C4-2B (cell line): ENCODE data around the gene RIC3.

Source experiments
- ZFX ChIP-seq: fragments of 450-650 bp; IDR thresholded peaks from 2 replicates; pipeline ENCODE4 v1.6.1; 2017
- TF ChIP-seq, protein P1 (sequence below): fragments of 450-650 bp; conservative IDR thresholded peaks from 2 replicates; pipeline ENCODE4 v1.5.1; 2017; ENCODE audit warnings: mild to moderate bottlenecking

DNA sequence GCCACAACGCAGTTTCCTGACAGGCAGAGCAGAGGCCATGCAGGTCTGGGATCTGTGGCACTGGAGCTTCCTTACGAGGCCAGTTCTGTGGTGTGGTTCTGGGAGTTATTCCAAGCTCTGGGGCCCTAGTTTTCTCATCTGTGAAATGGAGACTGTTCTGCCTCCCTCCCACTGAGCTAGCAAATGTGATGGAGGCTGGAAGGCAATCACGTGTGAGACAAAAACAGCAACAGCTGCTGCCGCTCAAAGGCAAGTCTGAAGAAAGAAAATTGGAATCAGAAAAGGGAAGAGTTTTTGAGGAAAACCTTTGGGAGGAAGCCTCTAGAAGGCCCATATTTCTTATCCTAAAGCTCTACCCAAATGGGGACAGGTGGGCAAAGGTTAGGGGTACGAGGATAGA, 8.3 kb upstream of the RIC3 start:
- TF ChIP-seq, protein P1, sequence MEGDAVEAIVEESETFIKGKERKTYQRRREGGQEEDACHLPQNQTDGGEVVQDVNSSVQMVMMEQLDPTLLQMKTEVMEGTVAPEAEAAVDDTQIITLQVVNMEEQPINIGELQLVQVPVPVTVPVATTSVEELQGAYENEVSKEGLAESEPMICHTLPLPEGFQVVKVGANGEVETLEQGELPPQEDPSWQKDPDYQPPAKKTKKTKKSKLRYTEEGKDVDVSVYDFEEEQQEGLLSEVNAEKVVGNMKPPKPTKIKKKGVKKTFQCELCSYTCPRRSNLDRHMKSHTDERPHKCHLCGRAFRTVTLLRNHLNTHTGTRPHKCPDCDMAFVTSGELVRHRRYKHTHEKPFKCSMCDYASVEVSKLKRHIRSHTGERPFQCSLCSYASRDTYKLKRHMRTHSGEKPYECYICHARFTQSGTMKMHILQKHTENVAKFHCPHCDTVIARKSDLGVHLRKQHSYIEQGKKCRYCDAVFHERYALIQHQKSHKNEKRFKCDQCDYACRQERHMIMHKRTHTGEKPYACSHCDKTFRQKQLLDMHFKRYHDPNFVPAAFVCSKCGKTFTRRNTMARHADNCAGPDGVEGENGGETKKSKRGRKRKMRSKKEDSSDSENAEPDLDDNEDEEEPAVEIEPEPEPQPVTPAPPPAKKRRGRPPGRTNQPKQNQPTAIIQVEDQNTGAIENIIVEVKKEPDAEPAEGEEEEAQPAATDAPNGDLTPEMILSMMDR = no peak
- TF ChIP-seq ZFX = no peak
